Breast epithelium (tissue), 3 donors: ENCODE measurements around the gene ITPR3.

Experiments
- CTCF ChIP-seq, 3 donors: fragments of 450-650 bp; IDR thresholded peaks; one replicate each; pipeline ENCODE4 v1.5.1; 2016 to 2017; ENCODE audit warnings: antibody characterized with exemption in 3 of 3, mild to moderate bottlenecking in 3 of 3, moderate library complexity in 3 of 3
- POLR2A ChIP-seq: fragments of 450-650 bp; IDR thresholded peaks from one replicate; pipeline ENCODE4 v1.6.1; 2016; ENCODE audit warnings: antibody characterized with exemption, mild to moderate bottlenecking, moderate library complexity

DNA sequence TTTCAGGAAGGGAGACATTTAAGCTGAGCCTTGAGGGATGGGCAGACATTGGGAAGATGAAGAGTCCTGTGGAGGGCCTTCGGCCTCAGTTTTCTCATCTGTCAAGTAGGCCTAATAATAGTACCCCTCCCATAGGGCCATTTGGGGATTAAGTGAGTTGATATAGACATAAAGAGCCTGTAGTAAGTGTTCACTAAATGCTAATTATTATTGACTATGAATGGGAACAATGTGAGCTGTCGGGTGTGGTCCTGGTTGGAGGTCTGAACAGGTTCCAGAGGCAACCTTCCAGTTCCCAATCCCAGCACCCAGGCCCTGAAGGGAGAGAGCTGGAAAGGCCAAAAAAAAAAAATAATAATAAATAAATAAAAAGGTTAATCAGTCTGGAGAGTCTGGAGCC is 14.5 kb upstream of the ITPR3 start:
- no peak for TF ChIP-seq CTCF (IDR thresholded peaks at IDR 0.05)
- TF ChIP-seq POLR2A = no peak
